GM20000 (cell line): ENCODE measurements around the gene TRUB1.

Experiments used
- DNase-seq: peaks from one replicate; pipeline ENCODE4 v3.0.0; 2012; ENCODE audit warnings: low spot score
- TF ChIP-seq, protein P1 (sequence below): IDR thresholded peaks from 2 replicates; pipeline ENCODE4 v1.5.1; 2012; ENCODE audit warnings: mild to moderate bottlenecking, control low read depth; ENCODE audit errors: extremely low read depth, missing control alignments

The TRUB1 gene

DNA sequence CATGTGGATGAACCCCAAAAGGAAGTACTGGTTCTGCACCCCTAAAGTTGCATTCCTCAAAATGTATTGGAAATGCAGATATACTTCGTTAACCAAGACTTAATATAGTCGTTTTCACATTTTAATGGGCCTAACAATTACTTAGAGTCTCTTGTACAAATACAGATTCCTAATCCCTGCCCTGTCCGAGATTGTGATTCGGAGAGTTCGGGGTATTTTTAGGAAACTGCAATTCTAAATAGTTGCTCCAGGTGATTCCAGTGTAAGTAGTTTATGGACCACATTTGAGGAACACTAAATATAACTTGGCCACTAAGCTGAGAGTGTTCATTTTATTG is 830 bp downstream of the TRUB1 start:
- DNase-seq = no peak
- TF ChIP-seq, protein P1, sequence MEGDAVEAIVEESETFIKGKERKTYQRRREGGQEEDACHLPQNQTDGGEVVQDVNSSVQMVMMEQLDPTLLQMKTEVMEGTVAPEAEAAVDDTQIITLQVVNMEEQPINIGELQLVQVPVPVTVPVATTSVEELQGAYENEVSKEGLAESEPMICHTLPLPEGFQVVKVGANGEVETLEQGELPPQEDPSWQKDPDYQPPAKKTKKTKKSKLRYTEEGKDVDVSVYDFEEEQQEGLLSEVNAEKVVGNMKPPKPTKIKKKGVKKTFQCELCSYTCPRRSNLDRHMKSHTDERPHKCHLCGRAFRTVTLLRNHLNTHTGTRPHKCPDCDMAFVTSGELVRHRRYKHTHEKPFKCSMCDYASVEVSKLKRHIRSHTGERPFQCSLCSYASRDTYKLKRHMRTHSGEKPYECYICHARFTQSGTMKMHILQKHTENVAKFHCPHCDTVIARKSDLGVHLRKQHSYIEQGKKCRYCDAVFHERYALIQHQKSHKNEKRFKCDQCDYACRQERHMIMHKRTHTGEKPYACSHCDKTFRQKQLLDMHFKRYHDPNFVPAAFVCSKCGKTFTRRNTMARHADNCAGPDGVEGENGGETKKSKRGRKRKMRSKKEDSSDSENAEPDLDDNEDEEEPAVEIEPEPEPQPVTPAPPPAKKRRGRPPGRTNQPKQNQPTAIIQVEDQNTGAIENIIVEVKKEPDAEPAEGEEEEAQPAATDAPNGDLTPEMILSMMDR = no peak

DNA sequence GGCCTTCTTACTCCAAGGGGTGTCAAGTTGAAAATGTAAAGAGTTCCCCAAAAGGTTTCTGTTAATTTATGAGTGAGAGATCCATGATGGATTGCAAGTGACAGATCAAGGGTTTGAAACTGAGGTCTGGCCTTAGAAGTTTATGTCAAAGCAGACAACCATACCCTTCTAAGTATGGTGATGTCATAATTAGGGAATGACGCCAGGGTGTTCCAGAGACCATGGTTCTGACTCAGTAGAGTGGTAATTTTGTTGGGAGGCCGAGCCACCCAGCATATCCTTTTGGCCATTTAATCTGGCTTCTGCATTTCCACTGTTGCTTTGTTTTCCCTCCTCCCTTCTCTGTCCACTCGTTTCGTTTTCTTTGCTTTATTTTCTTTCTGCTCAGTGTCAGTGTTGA is 2.7 kb downstream of the TRUB1 start:
- no peak for DNase-seq
- TF ChIP-seq, protein P1 = no peak

DNA sequence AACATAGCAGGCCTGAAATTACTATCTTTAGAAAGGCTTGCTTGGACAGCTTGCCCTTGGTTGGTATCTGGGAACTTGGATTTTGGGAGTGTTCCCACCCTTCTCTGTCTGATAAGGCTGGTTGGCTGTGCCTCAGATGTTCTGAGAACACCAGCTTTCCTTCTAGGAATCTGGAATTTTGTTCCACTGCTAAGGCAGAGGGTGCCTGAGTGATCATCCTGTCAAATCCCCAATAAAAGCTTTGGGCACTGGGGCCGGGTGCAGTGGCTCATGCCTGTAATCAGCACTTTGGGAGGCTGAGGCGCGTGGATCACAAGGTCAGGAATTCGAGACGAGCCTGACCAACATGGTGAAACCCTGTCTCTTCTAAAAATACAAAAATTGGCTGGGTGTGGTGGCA is 5.0 kb downstream of the TRUB1 start:
- no peak for DNase-seq
- TF ChIP-seq, protein P1 = no peak

DNA sequence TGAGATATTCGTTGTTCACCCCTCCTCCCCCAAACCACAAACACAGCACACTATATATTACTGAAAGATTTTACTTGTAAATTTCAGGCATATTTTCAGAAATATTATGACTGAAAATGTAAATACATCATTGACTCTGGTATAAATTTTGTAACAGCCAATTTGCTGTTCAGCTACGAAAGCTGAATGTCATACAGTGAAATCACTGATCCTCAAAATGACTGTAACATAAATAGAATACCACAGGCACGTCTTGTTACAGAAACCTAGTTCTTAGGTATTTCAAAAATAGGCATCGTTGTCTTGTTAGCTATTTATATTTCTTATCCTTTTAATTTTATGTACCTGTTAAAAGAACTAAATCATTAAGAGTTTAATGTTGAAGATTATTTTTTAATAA is 15.1 kb downstream of the TRUB1 start:
- TF ChIP-seq, protein P1 = no peak
- DNase-seq = peak; percentile 46

DNA sequence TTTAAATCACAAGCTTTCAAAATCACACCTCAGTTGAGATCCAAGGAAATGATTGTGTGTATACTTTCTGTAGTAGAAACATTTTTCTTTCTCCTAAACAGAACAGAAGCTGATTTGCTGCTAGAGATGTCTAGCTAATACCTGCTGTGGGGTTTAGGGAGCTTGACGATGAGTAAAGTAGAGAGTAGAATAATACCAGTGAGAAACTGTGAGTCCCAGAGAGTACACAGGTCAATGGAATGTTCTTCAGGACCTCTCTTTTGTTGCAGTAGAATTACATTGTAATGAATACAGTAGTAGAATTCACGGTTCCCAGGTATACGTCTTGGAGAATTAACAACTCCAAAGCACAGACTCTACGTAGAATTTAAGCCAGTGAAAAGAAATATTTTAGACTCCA is 18.0 kb downstream of the TRUB1 start:
- DNase-seq = no peak
- TF ChIP-seq, protein P1 = no peak

DNA sequence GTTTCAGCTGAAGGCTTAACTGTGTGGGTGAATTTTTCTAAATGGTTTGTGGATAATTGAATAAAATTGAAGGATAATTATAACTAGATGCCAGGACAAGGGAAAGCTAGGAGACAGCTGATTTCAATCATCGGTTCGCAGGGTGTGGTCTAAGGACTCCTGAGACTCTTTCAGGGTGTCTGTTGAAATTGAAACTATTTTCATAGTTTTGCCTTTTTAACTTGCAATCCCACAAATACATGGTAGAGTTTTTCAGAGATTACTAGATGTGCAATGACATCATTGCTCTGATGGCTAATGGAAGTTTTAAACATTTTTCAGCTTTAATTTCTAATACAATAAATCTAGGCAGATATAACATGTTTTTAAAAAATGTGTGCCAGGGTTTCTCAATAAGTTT is 18.5 kb downstream of the TRUB1 start:
- TF ChIP-seq, protein P1 = no peak
- DNase-seq = no peak

DNA sequence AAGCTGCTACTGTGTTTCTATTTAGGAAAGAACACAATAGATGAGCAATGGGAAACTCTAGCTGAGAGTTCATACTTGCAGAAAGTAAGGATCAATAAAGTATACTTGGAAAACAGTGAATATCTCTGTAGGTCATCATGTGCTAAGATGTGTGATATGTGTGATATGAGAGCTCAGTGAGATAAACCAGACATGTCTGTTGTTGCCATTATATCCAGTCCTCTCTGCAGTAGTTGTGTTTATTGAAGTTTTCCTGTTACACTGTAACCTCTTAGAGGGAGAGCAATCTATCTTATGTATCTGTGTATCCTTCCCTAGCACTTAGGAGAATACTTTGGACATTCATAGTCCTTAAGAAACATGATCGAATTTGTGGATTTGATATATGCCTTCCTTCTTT is 19.1 kb downstream of the TRUB1 start:
- TF ChIP-seq, protein P1 = no peak
- DNase-seq = no peak
